Fibroblast of lung (primary cell): Measurements from ENCODE around the gene ADAMTS3. TPM values are rescaled to one million over a fixed set of nuclear protein-coding genes. Genes with fewer than 3 reads are reported as not detected.
"Not testable (repeated sequence)": the region's sequence is repeated elsewhere in the genome, so short reads cannot be mapped to it uniquely, and the experiment has no call there.

Experiments
- DNase-seq, 2 donors: peaks; one replicate each; pipeline versions ENCODE4 v3.0.0 to v3.0.0-alpha.2; 2010; ENCODE audit warnings: low read depth in 2 of 2
- H2AFZ ChIP-seq: 2 replicates; pipeline ENCODE4 v1.5.1; 2012; ENCODE audit warnings: low read length, control low read depth, inconsistent platforms
- H3K27ac ChIP-seq: 2 replicates; pipeline ENCODE4 v1.5.1; 2011; ENCODE audit warnings: low read length, control low read depth; ENCODE audit not compliant: insufficient read depth
- H3K27me3 ChIP-seq: 2 replicates; pipeline ENCODE4 v1.5.1; 2011; ENCODE audit warnings: mild to moderate bottlenecking, low read length; ENCODE audit not compliant: control insufficient read depth, insufficient read depth
- H3K36me3 ChIP-seq: 2 replicates; pipeline ENCODE4 v1.5.1; 2011; ENCODE audit warnings: low read length; ENCODE audit not compliant: control insufficient read depth, insufficient read depth
- H3K4me1 ChIP-seq: 2 replicates; pipeline ENCODE4 v1.5.1; 2011; ENCODE audit warnings: low read length; ENCODE audit not compliant: control insufficient read depth, insufficient read depth; ENCODE audit errors: extremely low read depth
- H3K4me2 ChIP-seq: 2 replicates; pipeline ENCODE4 v1.5.1; 2011; ENCODE audit warnings: low read length, control low read depth; ENCODE audit not compliant: insufficient read depth; ENCODE audit errors: extremely low read depth
- H3K4me3 ChIP-seq, 4 experiments: fragments of 200-600 bp in 1 of 4; sonication (generic) in 1 of 4; replicated peaks in 1 of 4; 2 replicates each; pipeline ENCODE4 v1.5.1; 2011 to 2016; ENCODE audit warnings: low read length in 4 of 4, low read depth in 3 of 4, mild to moderate bottlenecking in 3 of 4, control low read depth in 2 of 4, inconsistent platforms in 1 of 4, mixed read lengths in 1 of 4; ENCODE audit not compliant: insufficient read depth in 1 of 4; ENCODE audit errors: control extremely low read depth in 1 of 4
- H3K79me2 ChIP-seq: 2 replicates; pipeline ENCODE4 v1.5.1; 2012; ENCODE audit warnings: mild to moderate bottlenecking, low read length, inconsistent platforms; ENCODE audit not compliant: control insufficient read depth, insufficient read depth
- H3K9ac ChIP-seq: 2 replicates; pipeline ENCODE4 v1.5.1; 2011; ENCODE audit warnings: mild to moderate bottlenecking, low read length, control low read depth; ENCODE audit not compliant: insufficient read depth
- H3K9me3 ChIP-seq: 2 replicates; pipeline ENCODE4 v1.5.1; 2012; ENCODE audit warnings: low read depth, low read length; ENCODE audit not compliant: control insufficient read depth, insufficient read depth
- H4K20me1 ChIP-seq: 2 replicates; pipeline ENCODE4 v1.5.1; 2011; ENCODE audit warnings: low read length; ENCODE audit not compliant: control insufficient read depth, insufficient read depth; ENCODE audit errors: extremely low read depth
- CTCF ChIP-seq, 2 donors: IDR thresholded peaks in 1 of 2; conservative IDR thresholded peaks in 1 of 2; 1 replicate in 1 of 2; 2 replicates in 1 of 2; pipeline ENCODE4 v1.5.1; 2011 to 2012; ENCODE audit warnings: low read length in 2 of 2, control low read depth in 1 of 2, inconsistent platforms in 1 of 2, low read depth in 1 of 2, mild to moderate bottlenecking in 1 of 2
- EZH2 ChIP-seq: IDR thresholded peaks from 2 replicates; pipeline ENCODE4 v1.5.1; 2012; ENCODE audit warnings: low read length, control low read depth, mild to moderate bottlenecking; ENCODE audit errors: missing control alignments
- polyA plus RNA-seq, 2 donors: library from polyadenylated mRNA; depleted of rRNA in 1 of 2; stranded (reverse) in 1 of 2; unstranded in 1 of 2; fragments of >200 nt; gene quantifications; 2 replicates each; pipeline ENCODE4 v1.2.1, GENCODE V29; 2011 to 2012; ENCODE audit warnings: missing spikeins in 1 of 2
- total RNA-seq: library from RNA; depleted of rRNA; stranded (reverse); fragments of >200 nt; gene quantifications from 2 replicates; pipeline ENCODE4 v1.2.1, GENCODE V29; 2014

ADAMTS3 gene
- total and polyA plus RNA-seq, 2 donors (not counting 1 experiment from before 2014, with no cell fraction given): 0.86 to 2.1 TPM

- no peaks in the 10 kb centered on the region for H4K20me1 ChIP-seq
- no peak overlapping the region for H2AFZ ChIP-seq
- H3K79me2 ChIP-seq: no peaks in the 10 kb centered on the region
- H3K27ac ChIP-seq: no peak overlapping the region
- no peaks in the 10 kb centered on the region for H3K4me1 ChIP-seq
- DNase-seq: no peak
- TF ChIP-seq CTCF (conservative IDR thresholded peaks at IDR 0.05 in 1 of 2, IDR thresholded peaks at IDR 0.05 in 1 of 2; ENCODE audit: low read depth in 1 of 2, low read length in 2 of 2) (no peak), EZH2 (no peak)
- no peaks in the 10 kb centered on the region for H3K36me3 ChIP-seq
- no peak overlapping the region for H3K9ac ChIP-seq
- no peak overlapping the region for H3K4me2 ChIP-seq
- H3K27me3 ChIP-seq: no peaks in the 10 kb centered on the region
- H3K4me3 ChIP-seq: no peak overlapping the region
- no peaks in the 10 kb centered on the region for H3K9me3 ChIP-seq
Measured at GRCh38 chr4:72546456-72546855, 22.6 kb downstream of the ADAMTS3 start.

GRCh38 chr4:72540694-72541093, 28.3 kb downstream of the ADAMTS3 start:
- H3K79me2 ChIP-seq, H3K9me3 ChIP-seq, H2AFZ ChIP-seq, H4K20me1 ChIP-seq, H3K27ac ChIP-seq, H3K4me1 ChIP-seq, H3K4me2 ChIP-seq, H3K9ac ChIP-seq, H3K36me3 ChIP-seq, H3K27me3 ChIP-seq, DNase-seq, H3K4me3 ChIP-seq: not testable (repeated sequence)

- Histone ChIP-seq H3K27me3 (no peaks in the 10 kb centered on the region), H3K79me2 (no peaks in the 10 kb centered on the region), H3K4me3 (no peak overlapping the region), H3K9ac (no peak overlapping the region), H3K4me1 (no peaks in the 10 kb centered on the region), H4K20me1 (no peaks in the 10 kb centered on the region), H3K4me2 (no peak overlapping the region), H3K27ac (no peak overlapping the region), H2AFZ (no peak overlapping the region), H3K9me3 (no peaks in the 10 kb centered on the region), H3K36me3 (no peaks in the 10 kb centered on the region)
- no peak for DNase-seq
- TF ChIP-seq CTCF (conservative IDR thresholded peaks at IDR 0.05 in 1 of 2, IDR thresholded peaks at IDR 0.05 in 1 of 2; ENCODE audit: low read depth in 1 of 2, low read length in 2 of 2): no peak
- no peak for TF ChIP-seq EZH2
Measured at GRCh38 chr4:72538006-72538405, 31.0 kb downstream of the ADAMTS3 start.
